Measurements from ENCODE around the gene FAM180A. TPM values are rescaled to one million over a fixed set of nuclear protein-coding genes. Genes with fewer than 3 reads are reported as not detected.

Gene FAM180A
- total RNA-seq, 4 donors from 2014 or later: 0.65 to 1.9 (median 1.4) TPM; not detected in 1

DNA sequence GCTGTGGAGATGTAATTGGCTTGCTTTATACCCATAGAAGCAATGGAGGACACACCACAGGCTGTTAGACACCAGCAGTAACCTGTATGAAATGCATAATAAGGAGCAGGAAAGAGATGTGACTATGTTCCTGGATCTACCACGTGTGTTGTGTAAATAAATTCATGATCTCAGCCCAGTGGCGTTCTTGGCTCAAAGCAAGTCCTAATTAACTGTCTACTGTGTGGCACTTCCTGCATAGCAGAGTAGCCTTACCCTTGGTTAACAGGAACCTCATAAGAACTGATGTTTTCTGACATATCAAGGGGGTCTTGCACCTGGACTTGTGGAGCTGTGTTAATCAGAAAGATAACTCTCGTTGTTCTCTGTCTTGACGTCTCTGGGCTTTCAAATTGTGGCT, 25.7 kb upstream of the FAM180A start:
- H3K27ac ChIP-seq: peak overlapping the region in 1 of 4 donors; percentile 20
- intact Hi-C loops (cut with DNase I; ENCODE audit: low total_unique reads) (no loop called here), in situ Hi-C loops (cut with MboI; ENCODE audit: low sequenced_read_pairs in 4 of 4) (no loop called here)
- peak; percentile 82 to 84 for ATAC-seq
- no peak overlapping the region for H3K4me3 ChIP-seq
- H3K36me3 ChIP-seq: no peaks in the 10 kb centered on the region
- H3K4me1 ChIP-seq: peaks cover 8 to 14% of the 10 kb centered on the region in 2 donors
- no peak for DNase-seq
- TF ChIP-seq POLR2A (IDR thresholded peaks at IDR 0.05): no peak
- TF ChIP-seq, protein P1, sequence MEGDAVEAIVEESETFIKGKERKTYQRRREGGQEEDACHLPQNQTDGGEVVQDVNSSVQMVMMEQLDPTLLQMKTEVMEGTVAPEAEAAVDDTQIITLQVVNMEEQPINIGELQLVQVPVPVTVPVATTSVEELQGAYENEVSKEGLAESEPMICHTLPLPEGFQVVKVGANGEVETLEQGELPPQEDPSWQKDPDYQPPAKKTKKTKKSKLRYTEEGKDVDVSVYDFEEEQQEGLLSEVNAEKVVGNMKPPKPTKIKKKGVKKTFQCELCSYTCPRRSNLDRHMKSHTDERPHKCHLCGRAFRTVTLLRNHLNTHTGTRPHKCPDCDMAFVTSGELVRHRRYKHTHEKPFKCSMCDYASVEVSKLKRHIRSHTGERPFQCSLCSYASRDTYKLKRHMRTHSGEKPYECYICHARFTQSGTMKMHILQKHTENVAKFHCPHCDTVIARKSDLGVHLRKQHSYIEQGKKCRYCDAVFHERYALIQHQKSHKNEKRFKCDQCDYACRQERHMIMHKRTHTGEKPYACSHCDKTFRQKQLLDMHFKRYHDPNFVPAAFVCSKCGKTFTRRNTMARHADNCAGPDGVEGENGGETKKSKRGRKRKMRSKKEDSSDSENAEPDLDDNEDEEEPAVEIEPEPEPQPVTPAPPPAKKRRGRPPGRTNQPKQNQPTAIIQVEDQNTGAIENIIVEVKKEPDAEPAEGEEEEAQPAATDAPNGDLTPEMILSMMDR (IDR thresholded peaks at IDR 0.05 in 4 of 5, conservative IDR thresholded peaks at IDR 0.05 in 1 of 5): no peak
- no peaks in the 10 kb centered on the region for H3K27me3 ChIP-seq
- H3K9me3 ChIP-seq: peaks cover 0 to 6% (median 0%) of the 10 kb centered on the region in 3 donors

DNA sequence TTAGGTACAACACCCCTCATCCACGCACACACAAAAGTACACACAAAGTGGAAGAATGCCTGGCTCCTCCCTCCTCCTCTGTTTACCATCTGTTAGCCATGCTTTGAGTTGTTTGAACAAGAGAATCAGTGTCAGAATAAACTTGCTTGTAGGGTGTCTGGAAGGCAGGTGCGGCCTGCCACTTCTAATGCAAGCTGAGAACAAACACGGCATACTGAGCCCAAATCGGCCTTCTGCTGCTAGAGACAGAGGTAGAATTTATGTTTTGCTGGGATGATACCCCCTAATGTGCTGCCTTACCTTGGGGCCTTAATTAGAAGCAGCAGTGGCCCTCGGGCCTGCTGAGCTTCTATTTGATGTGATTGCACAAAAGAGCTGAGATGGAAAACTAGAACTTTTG, 24.9 kb upstream of the FAM180A start:
- Histone ChIP-seq H3K27ac (no peak overlapping the region), H3K9me3 (peaks cover 0 to 6% (median 0%) of the 10 kb centered on the region in 3 donors), H3K4me3 (no peak overlapping the region), H3K4me1 (peaks cover 13 to 23% of the 10 kb centered on the region in 2 donors), H3K36me3 (no peaks in the 10 kb centered on the region), H3K27me3 (no peaks in the 10 kb centered on the region)
- ATAC-seq: no peak
- no peak for DNase-seq
- in situ Hi-C loops (cut with MboI; ENCODE audit: low sequenced_read_pairs in 4 of 4): no loop called here
- no peak for TF ChIP-seq POLR2A (IDR thresholded peaks at IDR 0.05)
- TF ChIP-seq, protein P1 (IDR thresholded peaks at IDR 0.05 in 4 of 5, conservative IDR thresholded peaks at IDR 0.05 in 1 of 5): no peak
- intact Hi-C loops (cut with DNase I; ENCODE audit: low total_unique reads): no loop called here

DNA sequence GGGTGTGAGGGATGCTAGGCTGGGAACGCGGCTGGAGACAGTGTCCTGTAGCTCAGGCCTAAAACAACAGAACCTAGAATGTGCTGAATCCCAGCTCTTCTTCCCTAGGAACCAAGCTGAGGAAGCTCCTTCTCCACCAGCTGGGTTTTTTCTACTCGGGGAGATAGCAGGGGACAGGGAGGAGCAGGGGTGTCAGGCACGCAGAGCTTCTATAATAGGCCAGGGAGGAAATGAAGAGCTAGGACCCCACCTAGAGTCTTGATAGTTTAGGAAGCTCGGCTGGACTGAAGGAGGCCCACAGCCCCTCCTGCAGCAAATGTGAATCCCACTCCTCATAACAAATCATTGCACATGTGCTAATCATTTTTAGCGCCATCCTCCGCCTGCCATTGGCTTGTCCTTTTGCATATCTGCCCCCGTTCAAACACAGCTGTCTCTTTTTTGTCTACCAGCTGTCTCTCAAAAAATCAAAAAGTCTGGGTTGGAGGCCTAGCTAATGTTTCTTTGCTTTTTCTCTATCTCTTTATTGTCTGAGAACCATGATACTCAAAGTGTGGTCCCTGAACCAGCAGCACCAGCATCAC, 24.1 kb upstream of the FAM180A start:
- H3K4me1 ChIP-seq: peaks cover 13 to 24% of the 10 kb centered on the region in 2 donors
- H3K4me3 ChIP-seq: no peak overlapping the region
- ATAC-seq: no peak
- H3K27me3 ChIP-seq: no peaks in the 10 kb centered on the region
- H3K9me3 ChIP-seq: peaks cover 0 to 1% (median 0%) of the 10 kb centered on the region in 3 donors
- no peaks in the 10 kb centered on the region for H3K36me3 ChIP-seq
- intact Hi-C loops (cut with DNase I; ENCODE audit: low total_unique reads) (no loop called here), in situ Hi-C loops (cut with MboI; ENCODE audit: low sequenced_read_pairs in 4 of 4) (no loop called here)
- peak overlapping the region in 1 of 4 donors; percentile 36 for H3K27ac ChIP-seq
- no peak for DNase-seq
- TF ChIP-seq, protein P1 (IDR thresholded peaks at IDR 0.05 in 4 of 5, conservative IDR thresholded peaks at IDR 0.05 in 1 of 5): no peak
- no peak for TF ChIP-seq POLR2A (IDR thresholded peaks at IDR 0.05)

DNA sequence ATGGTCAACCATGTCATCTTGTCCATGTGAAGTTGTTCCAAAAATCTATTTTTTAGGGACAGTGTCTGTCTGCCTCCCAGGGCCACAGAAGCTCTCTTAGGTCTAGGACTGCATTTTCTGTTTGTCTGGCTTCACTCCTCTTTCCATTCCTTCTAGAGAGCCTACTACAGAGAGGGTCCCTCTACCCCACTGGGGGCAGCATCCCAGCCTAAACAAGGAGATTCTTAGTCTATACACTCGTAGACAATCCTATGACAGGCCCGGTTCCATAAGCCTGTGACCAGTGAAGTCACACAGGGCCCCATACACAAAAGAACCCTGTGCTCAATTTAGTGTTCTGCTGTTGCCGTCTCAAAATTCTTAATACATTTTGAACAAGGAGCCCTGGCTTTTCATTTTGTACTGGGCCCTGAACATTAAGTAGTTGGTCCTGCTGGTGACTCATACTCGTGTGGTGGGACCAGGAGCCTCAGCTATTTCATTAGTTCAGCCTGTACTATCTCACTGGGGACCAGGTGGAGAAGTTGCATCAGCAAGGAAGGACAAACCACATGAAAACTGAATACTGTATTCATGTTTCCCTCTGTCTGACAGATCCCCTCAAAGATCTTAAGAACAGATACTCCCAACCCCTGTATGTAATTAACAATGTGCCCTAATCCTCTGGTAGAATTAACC, 23.5 kb upstream of the FAM180A start:
- peak; percentile 43 to 66 for ATAC-seq
- DNase-seq: no peak
- Histone ChIP-seq H3K27me3 (no peaks in the 10 kb centered on the region), H3K4me3 (no peak overlapping the region), H3K36me3 (no peaks in the 10 kb centered on the region), H3K27ac (peak overlapping the region in 1 of 4 donors; percentile 36), H3K9me3 (no peaks in the 10 kb centered on the region), H3K4me1 (peaks cover 13 to 24% of the 10 kb centered on the region in 2 donors)
- in situ Hi-C loops (cut with MboI; ENCODE audit: low sequenced_read_pairs in 4 of 4): no loop called here
- intact Hi-C loops (cut with DNase I; ENCODE audit: low total_unique reads): no loop called here
- TF ChIP-seq, protein P1 (IDR thresholded peaks at IDR 0.05 in 4 of 5, conservative IDR thresholded peaks at IDR 0.05 in 1 of 5): no peak
- no peak for TF ChIP-seq POLR2A (IDR thresholded peaks at IDR 0.05)

Measured in gastrocnemius medialis (tissue), 4 donors.